ENCODE results near the gene ITGB1.
A peak's percentile ranks its signal among the peaks of the same experiment; 100 is the strongest.
"Not testable (repeated sequence)": the region's sequence is repeated elsewhere in the genome, so short reads cannot be mapped to it uniquely, and the experiment has no call there.

The ITGB1 gene

DNA sequence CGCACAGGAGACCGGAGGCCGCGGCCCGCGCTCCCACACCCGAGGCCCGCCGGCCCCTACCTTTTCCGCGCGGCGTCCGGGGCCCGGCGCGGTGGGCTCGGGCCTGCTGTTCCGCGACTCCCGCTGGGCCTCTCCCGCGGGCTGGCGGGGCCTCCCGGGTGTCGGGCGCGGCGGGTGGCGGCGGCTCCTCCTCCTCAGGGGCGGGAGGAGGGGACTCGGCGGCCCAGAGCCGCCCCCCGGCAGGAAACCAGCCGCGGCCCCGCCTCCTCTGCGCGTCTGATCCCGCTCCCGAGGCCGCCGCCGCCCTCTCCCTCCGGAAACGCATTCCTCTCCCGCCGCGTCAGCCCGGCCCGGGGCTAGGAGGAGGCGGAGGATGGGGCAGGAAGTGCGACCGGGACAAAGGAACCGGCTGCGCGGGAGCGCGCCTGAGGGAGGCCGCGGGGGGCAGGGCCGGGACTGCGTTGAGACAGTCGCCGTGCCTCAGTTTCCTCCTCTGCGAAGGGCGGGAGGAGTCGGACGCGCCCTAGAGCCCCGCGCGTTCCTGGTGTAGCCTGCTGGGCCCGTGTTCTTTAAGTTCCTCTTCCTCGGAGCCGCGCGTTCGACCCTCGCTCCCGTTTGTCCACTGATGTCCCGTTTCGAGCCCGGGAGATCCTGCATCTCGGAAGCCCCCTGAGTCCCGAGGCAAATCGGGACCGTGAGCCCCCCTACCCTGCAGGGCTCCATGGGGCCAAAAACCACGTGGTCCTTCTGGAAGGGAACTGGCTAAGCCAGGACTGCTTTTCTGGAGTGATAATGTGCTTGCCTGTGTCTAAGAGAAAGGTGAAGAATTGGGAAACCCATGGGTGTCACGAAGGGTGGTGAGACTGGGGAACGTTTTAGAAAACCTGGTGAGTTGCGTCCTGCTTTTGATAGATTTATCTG lies at the start of gene ITGB1:
Gene ITGB1 (minus strand): TSS at position 146 of the 921 bp plus-strand sequence. CDS start 22,672 bp downstream, outside the sequence.
- peak; percentile 91 for DNase-seq

DNA sequence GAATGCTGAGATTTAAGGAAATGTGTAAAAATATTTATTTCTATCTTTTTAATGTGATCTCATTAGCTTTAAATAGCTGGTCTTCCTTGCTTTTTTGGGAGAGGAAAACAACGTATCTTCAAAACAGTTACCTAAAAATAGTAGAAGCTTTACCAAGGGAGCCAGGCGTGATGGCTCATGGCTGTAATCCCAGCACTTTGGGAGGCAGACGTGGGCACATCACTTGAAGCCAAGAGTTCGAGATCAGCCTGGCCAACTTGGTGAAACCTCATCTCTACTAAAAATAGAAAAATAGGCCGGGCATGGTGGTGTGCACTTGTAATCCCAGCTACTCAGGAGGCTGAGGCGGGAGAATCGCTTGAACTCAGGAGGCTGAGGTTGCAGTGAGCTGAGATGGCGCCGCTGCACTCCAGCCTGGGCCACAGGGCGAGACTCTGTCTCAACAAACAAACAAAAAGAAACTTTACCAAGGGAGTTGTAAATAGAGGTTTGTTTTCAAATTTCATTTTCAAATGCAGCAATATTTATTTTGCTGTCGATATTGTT lies 48.4 kb upstream of the ITGB1 start:
- ATAC-seq, result no peak
- DNase-seq, result no peak

More for the DNA sequence above, at the start of gene ITGB1:
- ATAC-seq, result peak; percentile 88

DNA sequence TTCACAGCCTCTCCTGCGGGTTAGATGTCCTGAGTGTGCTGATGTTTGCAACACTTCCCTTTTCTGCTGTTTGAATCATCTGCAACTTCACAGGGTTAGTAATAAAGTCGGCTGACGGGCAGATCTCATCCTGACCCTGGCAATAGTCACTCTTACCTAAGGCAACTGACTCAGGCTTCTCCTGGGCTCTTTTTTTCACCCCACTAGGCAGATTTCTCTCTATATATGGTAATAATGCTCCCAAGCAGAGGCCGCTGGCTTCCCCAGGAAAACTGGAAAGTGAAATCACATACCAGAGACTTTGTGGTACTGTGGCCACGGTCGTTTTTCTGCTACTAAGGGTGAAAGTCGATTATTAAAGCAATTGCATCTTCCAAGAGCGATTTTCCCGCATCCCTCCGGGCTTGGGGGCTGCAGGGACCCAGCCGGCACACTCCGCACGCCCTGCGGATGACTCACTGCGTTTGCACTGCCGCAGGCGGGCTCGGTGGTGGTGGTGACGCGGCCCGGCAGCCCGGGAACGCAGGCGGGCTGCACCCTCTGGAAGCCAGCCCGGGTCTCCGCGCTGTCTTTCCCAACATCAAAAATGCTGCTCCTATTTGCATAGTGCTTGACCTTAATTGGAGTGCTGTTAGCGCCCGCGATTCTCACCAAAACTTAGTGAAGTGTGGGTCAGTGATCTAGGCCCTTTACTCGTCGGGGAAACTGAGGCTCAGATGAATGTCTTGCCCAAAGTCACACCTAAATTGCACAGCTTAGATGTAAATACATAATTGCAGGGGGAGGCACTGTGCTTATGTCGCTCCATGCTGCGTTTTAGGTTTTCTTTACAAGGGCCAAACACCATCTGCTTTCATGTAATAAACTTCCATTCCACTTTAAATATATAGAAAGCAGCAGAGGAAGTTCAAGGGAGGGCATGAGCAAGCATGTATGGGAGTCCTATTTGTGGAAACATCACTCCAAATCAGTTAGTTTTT lies 47.6 kb upstream of the ITGB1 start:
- ATAC-seq, result peak; percentile 83
- DNase-seq, result peak; percentile 59

GRCh38 chr10:33001908-33002492 lies 44.0 kb upstream of the ITGB1 start:
- ATAC-seq (no peak), DNase-seq (no peak)

DNA sequence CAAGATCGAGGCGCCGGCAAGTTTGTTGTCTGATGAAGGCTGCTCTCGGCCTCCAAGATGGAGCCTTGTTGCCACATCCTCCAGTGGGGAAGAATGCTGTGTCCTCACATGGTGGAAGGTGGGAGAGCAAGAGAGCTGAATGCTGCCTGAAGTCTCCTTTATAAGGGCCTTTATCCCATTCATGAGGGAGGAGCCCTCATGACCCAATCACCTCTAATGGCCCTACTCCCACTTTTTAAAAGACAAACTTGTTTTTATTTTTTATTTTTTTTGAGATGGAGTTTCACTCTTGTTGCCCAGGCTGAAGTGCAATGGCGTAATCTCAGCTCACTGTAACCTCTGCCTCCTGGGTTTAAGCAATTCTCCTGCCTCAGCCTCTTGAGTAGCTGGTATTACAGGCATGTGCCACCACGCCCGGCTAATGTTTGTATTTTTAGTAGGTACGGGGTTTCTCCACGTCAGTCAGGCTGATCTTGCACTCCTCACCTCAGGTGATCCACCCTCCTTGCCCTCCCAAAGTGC lies 40.1 kb upstream of the ITGB1 start:
- not testable (repeated sequence) for DNase-seq, ATAC-seq

DNA sequence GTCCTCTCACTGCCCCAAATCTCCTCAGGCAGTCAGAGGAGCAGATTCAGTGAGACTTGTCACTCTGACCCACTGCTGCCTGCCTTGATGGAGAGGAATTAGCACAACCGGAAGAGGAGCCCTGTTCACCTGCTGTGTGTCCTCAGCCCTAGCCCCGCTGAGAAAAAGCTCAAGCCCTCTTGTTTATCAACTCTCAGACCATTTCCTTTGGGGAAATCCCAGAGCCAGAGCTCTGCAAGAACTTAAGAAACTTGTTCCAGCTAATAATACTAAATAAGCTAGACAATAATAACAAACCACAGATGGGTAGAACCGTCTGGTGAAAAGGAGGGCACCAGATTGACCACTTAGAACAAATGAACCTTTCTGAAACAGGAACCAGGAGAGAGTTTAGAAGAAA lies 37.7 kb upstream of the ITGB1 start:
- no peak for ATAC-seq
- DNase-seq, result no peak

DNA sequence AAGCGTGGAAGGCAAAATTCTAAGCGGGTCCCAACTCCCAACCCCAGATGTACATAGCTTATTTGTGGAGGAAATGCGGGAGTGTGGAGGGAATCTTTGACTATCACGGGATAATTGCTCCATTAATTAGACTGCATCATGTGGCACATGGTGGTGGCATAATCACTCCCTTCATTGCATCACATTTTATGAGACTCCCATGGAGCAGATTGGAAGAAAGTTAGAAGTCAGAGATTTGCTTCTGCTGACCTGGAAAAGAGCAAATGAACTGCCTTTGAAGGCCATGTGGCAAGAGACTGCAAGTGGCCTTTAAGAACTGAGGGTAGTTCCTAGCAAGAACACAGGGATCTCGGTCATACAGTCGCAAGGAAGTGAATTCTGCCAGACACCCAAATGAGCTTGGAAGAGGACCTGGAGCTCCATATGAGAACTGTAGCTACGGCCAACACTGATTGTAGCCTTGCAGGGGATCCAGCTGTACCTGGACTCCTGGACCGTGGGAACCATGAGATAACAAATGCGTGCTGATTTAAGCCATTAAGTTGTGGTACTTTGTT lies 37.1 kb upstream of the ITGB1 start:
- ATAC-seq (no peak), DNase-seq (no peak)

- ATAC-seq, result not testable (repeated sequence)
Measured at GRCh38 chr10:32994632-32995031, 36.6 kb upstream of the ITGB1 start.

GRCh38 chr10:32992310-32992709 lies 34.3 kb upstream of the ITGB1 start:
- not testable (repeated sequence) for DNase-seq, ATAC-seq

More at GRCh38 chr10:32994632-32995031, 36.6 kb upstream of the ITGB1 start:
- not testable (repeated sequence) for DNase-seq

DNA sequence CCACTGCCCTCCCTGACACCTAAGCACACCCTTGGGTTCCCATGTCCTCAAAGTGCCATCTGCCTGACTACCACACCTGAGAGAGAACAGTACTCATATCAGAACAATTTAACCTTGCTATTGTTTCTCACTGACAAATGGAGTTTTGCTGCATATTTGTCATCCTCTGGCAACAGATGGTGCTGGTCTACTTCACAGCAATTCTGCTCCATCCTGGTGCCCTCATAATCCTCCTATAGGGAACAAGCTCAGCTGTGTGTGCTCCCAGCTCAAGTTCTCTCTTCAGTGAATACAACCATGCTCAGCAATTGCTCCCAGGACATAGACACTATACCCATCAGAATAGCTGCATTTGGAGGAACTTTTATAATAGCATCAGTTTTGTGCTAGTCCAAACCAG lies 32.8 kb upstream of the ITGB1 start:
- ATAC-seq (no peak), DNase-seq (no peak)

GRCh38 chr10:32988604-32989003 lies 30.6 kb upstream of the ITGB1 start:
- no peak for ATAC-seq
- DNase-seq, result no peak

DNA sequence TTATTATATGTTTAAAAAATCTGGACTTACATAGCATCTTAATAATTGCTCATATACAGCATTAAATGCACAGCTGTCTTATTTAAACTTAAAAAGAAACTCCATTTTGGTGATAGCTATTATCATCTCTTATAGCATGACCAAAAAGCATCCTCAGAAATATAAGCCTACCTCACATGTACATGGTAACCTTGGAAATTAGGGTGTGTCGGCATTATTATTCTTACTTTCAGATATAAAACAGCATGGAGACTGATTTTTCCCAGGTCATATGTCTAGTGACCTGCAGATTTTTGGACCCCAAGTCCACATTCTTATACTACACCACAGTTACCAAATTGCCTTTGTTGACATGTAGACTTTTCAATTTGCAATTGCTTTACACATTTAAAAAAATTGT lies 29.1 kb upstream of the ITGB1 start:
- ATAC-seq, result no peak

GRCh38 chr10:32985775-32986350 lies 27.8 kb upstream of the ITGB1 start:
- ATAC-seq (no peak), DNase-seq (no peak)

More for the DNA sequence above, 29.1 kb upstream of the ITGB1 start:
- DNase-seq, result no peak

DNA sequence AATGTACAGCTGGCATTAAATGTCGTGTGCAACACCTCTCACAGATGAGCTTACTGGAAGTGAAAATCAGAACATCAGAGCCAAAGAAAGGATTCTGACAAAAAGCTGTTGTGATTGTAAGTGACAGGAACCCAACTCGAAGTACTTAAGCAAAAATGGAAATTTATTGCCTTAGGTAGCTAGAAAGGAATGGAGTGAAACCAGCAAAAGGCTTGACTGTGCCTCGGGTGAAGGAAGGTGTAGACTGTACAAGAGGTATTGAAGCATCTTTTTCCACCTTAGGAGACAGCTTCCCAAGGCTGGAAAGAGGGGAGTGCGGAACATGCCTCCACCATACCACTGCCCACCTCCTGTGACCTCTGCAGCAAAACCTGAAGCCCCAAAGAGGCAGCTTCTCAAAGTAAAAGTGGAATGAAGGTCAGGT lies 27.3 kb upstream of the ITGB1 start:
- ATAC-seq, result no peak
- DNase-seq, result no peak

DNA sequence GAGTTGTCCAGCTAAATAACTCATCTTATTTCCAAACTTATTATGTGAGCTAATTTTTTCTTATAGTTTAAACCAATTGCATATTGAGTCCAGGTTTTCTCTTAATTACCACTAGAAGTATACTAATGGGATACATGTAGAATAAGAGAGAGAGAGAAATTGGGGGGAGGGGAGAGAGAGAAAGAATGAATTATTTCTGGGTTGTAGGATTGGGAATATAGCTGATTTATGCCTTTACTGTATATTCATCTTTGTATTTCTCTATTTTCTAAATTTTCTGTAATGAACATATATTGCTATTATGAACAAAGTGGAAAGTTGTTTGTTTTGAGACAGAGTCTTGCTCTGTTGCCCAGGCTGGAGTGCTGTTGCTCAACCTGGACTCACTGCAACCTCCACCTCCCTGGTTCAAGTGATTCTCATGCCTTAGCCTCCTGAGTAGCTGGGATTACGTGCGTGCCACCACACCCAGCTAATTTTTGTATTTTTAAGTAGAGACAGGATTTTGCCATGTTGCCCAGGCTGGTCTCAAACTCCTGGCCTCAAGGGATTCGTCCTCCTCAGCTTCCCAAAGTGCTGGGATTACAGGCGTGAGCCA lies 26.1 kb upstream of the ITGB1 start:
- ATAC-seq (no peak), DNase-seq (no peak)

DNA sequence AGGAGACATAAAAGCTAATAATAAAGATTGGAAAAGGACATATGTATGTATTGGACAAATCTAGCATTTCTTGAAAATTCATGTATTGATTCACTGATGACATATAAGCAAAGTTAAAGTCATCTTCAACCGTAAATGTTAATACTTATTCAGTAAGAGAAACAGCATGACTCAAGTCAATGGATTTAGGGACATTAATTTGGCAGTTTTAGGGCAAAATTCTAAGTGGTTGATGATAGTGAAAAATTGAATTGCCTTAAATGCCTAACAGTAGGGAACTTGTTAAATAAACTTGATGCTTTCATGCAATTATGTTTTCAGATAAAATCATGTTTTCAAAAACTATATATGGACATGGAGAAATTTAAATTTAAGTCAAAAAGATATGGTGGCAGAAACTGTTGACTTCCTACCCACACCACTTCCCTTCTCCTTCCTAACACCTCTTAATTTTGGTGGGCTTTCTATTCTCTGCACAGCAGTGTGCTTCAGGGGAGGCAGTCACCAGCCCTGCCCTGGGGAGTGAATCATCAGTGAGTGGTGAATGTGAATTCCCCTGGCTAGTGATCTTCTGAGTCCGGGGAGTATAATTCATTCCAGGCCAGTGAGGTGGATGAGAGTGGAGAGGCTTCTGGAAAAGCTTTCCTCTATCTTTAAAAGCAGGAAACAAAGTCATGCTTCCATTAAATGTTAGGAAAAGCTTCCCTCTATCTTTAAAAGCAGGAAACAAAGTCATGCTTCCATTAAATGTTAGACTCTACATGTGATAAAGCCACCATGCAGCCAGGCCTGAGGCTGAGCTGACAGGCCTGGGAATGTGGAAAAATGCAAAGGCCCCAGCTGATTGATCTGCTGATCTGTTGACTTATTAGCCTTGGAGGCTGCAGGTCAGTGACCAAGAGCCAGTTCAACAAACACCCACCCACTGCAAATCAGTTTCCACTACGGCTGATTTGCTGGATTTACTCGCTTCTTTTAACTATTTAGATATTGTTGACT lies 25.2 kb upstream of the ITGB1 start:
- ATAC-seq, result peak; percentile 51

DNA sequence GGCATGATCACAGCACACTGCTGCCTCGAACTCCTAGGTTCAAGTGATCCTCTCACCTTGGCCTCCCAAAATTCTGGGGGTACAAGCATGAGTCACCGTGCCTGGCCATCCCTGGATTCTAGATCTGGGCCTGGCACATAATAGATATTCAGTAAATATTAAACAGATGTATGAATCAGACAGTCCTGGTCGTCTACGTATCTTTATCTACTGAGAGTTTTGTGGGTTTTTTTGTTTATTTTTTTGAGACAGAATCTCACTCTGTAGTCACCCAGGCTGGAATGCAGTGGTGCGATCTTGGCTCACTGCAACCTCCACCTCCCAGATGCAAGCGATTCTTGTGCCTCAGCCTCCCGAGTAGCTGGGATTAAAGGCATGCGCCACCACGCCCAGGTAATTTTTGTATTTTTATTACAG lies 24.3 kb upstream of the ITGB1 start:
- ATAC-seq (no peak), DNase-seq (no peak)

More for the DNA sequence above, 25.2 kb upstream of the ITGB1 start:
- peak; percentile 40 for DNase-seq

DNA sequence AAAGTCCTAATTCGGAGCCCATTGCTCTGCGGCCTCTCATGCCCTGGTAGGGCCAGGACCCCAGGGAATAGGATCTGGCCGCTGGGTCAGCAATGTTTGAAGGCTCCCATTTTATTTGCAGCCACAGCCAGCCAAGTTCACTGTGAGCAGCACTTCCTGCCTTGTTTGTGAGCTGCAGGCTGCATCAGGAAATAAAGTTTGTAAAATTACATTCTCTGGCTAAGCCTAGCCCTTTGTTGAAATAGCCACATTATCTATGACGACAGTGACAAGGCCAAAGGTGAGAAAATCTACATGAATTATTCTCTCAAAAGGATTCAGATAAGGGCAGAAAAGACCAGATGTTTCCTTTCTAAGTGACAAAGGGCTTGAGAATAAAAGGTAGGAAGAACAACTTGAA lies 23.7 kb upstream of the ITGB1 start:
- no peak for DNase-seq
- no peak for ATAC-seq

Data from stimulated activated naive CD8-positive, alpha-beta T cell treated with anti-CD3 and anti-CD28 coated beads, Interleukin-15, Interleukin-2, amounts not matched to agents 100 U/mL and 50 U/mL, for 24 hours (primary cell).